Stimulated activated CD4-positive, alpha-beta T cell treated with anti-CD3 and anti-CD28 coated beads, TNF-alpha, amount 100 ng/mL, for 1 hour (primary cell): ENCODE data around the gene LIMD2.
"Not testable (repeated sequence)": the region's sequence is repeated elsewhere in the genome, so short reads cannot be mapped to it uniquely, and the experiment has no call there.

Experiments
- DNase-seq, 3 donors: peaks; one replicate each; pipeline ENCODE4 v3.0.0-alpha.2; 2020; ENCODE audit warnings: low read depth in 3 of 3, low spot score in 1 of 3

Gene LIMD2

GRCh38 chr17:63699638-63700527 lies at the start of gene LIMD2:
Gene LIMD2 (minus strand): TSS chr17:63700125. CDS start chr17:63699298, 827 bp downstream.
- DNase-seq: peak; percentile 74 to 81 (median 74)

- DNase-seq: peak; percentile 97 to 98 (median 98)
Observed at GRCh38 chr17:63741408-63742173, 41.7 kb upstream of the LIMD2 start, which contains the start of gene STRADA. Gene STRADA (minus strand): TSS chr17:63741799. CDS start chr17:63728369, 13,430 bp downstream.

GRCh38 chr17:63741143-63741407 lies 41.1 kb upstream of the LIMD2 start:
- no peak for DNase-seq

- no peak for DNase-seq
Observed at GRCh38 chr17:63740464-63741142, 40.7 kb upstream of the LIMD2 start.

- no peak for DNase-seq
Observed at GRCh38 chr17:63735691-63736090, 35.8 kb upstream of the LIMD2 start.

- DNase-seq: no peak
Observed at GRCh38 chr17:63722403-63722802, 22.5 kb upstream of the LIMD2 start.

GRCh38 chr17:63720194-63720593 lies 20.3 kb upstream of the LIMD2 start:
- not testable (repeated sequence) for DNase-seq

- DNase-seq: no peak
Observed at GRCh38 chr17:63718988-63719387, 19.1 kb upstream of the LIMD2 start.

- DNase-seq: no peak
Observed at GRCh38 chr17:63716426-63716825, 16.5 kb upstream of the LIMD2 start.

- no peak for DNase-seq
Observed at GRCh38 chr17:63714550-63715277, 14.8 kb upstream of the LIMD2 start.

- DNase-seq: no peak
Observed at GRCh38 chr17:63709110-63709509, 9.2 kb upstream of the LIMD2 start.

GRCh38 chr17:63707151-63707550 lies 7.2 kb upstream of the LIMD2 start:
- DNase-seq: no peak

- no peak for DNase-seq
Observed at GRCh38 chr17:63706336-63707082, 6.6 kb upstream of the LIMD2 start.

GRCh38 chr17:63705657-63706056 lies 5.7 kb upstream of the LIMD2 start:
- no peak for DNase-seq

- DNase-seq: no peak
Observed at GRCh38 chr17:63704836-63705235, 4.9 kb upstream of the LIMD2 start.

- no peak for DNase-seq
Observed at GRCh38 chr17:63704259-63704576, 4.3 kb upstream of the LIMD2 start.

GRCh38 chr17:63703556-63704258 lies 3.8 kb upstream of the LIMD2 start:
- DNase-seq: no peak

- no peak for DNase-seq
Observed at GRCh38 chr17:63703029-63703428, 3.1 kb upstream of the LIMD2 start.

GRCh38 chr17:63702721-63703015 lies 2.7 kb upstream of the LIMD2 start:
- DNase-seq: no peak
